HepG2 (cell line): Measurements from ENCODE around the gene SCRN3. TPM values are rescaled to one million over a fixed set of nuclear protein-coding genes. Genes with fewer than 3 reads are reported as not detected.

Source experiments
- ATAC-seq: fragments of 200-7000 bp; cut with Tn5 transposase; 3 replicates; pipeline ENCODE4 v1.9.1; 2020; ENCODE audit warnings: mild to moderate bottlenecking, moderate library complexity
- BruUV-seq: library from RNA; stranded (reverse); fragments of 400-500 nt; replicated peaks from 2 replicates; lab custom pipeline; 2021; lab: Mats Ljungman, UMichigan
- CTCF ChIA-PET: fragments of 300-600 bp; formaldehyde crosslinking; extraction: SDS; loops from one replicate; lab custom pipeline; 2021; ENCODE audit warnings: low total read pairs, inconsistent platforms, low intra/inter-chr PET ratio; lab: Yijun Ruan, JAX
- POLR2A ChIA-PET: fragments of 350-600 bp; sonication (Branson Sonifier 250); formaldehyde crosslinking; loops from one replicate; lab custom pipeline; 2020; ENCODE audit warnings: antibody characterized with exemption, inconsistent platforms; lab: Yijun Ruan, JAX
- DNase-seq: peaks from one replicate; pipeline ENCODE4 v3.0.0-alpha.2; 2015; ENCODE audit warnings: low spot score
- FAIRE-seq: peaks from 3 replicates; lab custom pipeline; 2011; peaks lifted over from hg19 to GRCh38; lab: Jason Lieb, UNC
- H2AFZ ChIP-seq: one replicate; pipeline ENCODE4 v1.6.1; 2011; ENCODE audit warnings: low read length, inconsistent platforms
- H3K27ac ChIP-seq: fragments of 300-600 bp; 3 replicates; pipeline ENCODE4 v1.8.0; 2011; ENCODE audit warnings: mixed run types, mild to moderate bottlenecking, mixed read lengths, low read length, inconsistent platforms; ENCODE audit not compliant: insufficient read depth; ENCODE audit errors: extremely low read length
- H3K27me3 ChIP-seq, 2 experiments: fragments of 200-600 bp in 1 of 2; 2 replicates in 1 of 2; 3 replicates in 1 of 2; pipeline versions ENCODE4 v1.6.0 to v1.8.0; 2011; ENCODE audit warnings: low read length in 2 of 2, mild to moderate bottlenecking in 2 of 2, moderate library complexity in 2 of 2, inconsistent platforms in 1 of 2; ENCODE audit not compliant: insufficient read depth in 2 of 2, control insufficient read depth in 1 of 2
- H3K36me3 ChIP-seq, 2 experiments: fragments of 200-600 bp in 1 of 2; replicated peaks in 1 of 2; 2 replicates in 1 of 2; 3 replicates in 1 of 2; pipeline versions ENCODE4 v1.5.1 to v1.8.0; 2011; ENCODE audit warnings: low read length in 2 of 2, inconsistent platforms in 1 of 2; ENCODE audit not compliant: insufficient read depth in 2 of 2, control insufficient read depth in 1 of 2
- H3K4me1 ChIP-seq: 2 replicates; pipeline ENCODE4 v1.5.1; 2012; ENCODE audit warnings: low read length, inconsistent platforms; ENCODE audit not compliant: insufficient read depth
- H3K4me2 ChIP-seq: 2 replicates; pipeline ENCODE4 v1.6.0; 2011; ENCODE audit warnings: low read depth, low read length, inconsistent platforms
- H3K4me3 ChIP-seq, 3 experiments: fragments of 200-600 bp in 1 of 3; sonication (generic), shearing (Covaris generic) in 1 of 3; replicated peaks in 1 of 3; 2 replicates each; pipeline ENCODE4 v1.5.1; 2011 to 2016; ENCODE audit warnings: low read length in 3 of 3, inconsistent platforms in 2 of 3, low read depth in 2 of 3, mild to moderate bottlenecking in 2 of 3, control low read depth in 1 of 3, mixed read lengths in 1 of 3; ENCODE audit not compliant: insufficient read depth in 1 of 3
- H3K79me2 ChIP-seq: one replicate; pipeline ENCODE4 v1.6.1; 2011; ENCODE audit warnings: low read length, inconsistent platforms; ENCODE audit not compliant: insufficient read depth
- H3K9ac ChIP-seq: 2 replicates; pipeline ENCODE4 v1.6.0; 2011; ENCODE audit warnings: mild to moderate bottlenecking, low read depth, low read length, inconsistent platforms; ENCODE audit not compliant: insufficient read depth
- H3K9me3 ChIP-seq: 2 replicates; pipeline ENCODE4 v1.5.1; 2012; ENCODE audit warnings: mild to moderate bottlenecking, low read length
- H4K20me1 ChIP-seq: 2 replicates; pipeline ENCODE4 v1.6.0; 2011; ENCODE audit warnings: inconsistent platforms, mild to moderate bottlenecking, low read length, moderate library complexity; ENCODE audit not compliant: insufficient read depth
- FOXC1 ChIP-seq: sonication (generic); formaldehyde crosslinking; IDR thresholded peaks from 2 replicates; pipeline ENCODE4 v1.8.0; 2022; ENCODE audit warnings: mild to moderate bottlenecking, missing genetic modification reagents, borderline replicate concordance
- GTF3A ChIP-seq: sonication (generic); formaldehyde crosslinking; conservative IDR thresholded peaks from 2 replicates; pipeline ENCODE4 v1.4.0; 2020; ENCODE audit warnings: mild to moderate bottlenecking, missing genetic modification reagents
- IKZF5 ChIP-seq: IDR thresholded peaks from 2 replicates; pipeline ENCODE4 v1.6.1; 2018; ENCODE audit warnings: missing genetic modification reagents, mild to moderate bottlenecking, missing compliant biosample characterization
- NR2C2 ChIP-seq: sonication (generic); formaldehyde crosslinking; IDR thresholded peaks from 2 replicates; pipeline ENCODE4 v1.4.0; 2020; ENCODE audit warnings: missing genetic modification reagents, mild to moderate bottlenecking, moderate library complexity, borderline replicate concordance
- SMYD3 ChIP-seq: sonication (generic); formaldehyde crosslinking; IDR thresholded peaks from 2 replicates; pipeline ENCODE4 v1.8.1; 2023; ENCODE audit warnings: mild to moderate bottlenecking, missing genetic modification reagents
- SP4 ChIP-seq: sonication (generic); formaldehyde crosslinking; IDR thresholded peaks from 2 replicates; pipeline ENCODE4 v1.8.1; 2023; ENCODE audit warnings: mild to moderate bottlenecking, missing genetic modification reagents
- TFE3 ChIP-seq: IDR thresholded peaks from 2 replicates; pipeline ENCODE4 v1.6.1; 2016
- ZFP41 ChIP-seq: sonication (generic); formaldehyde crosslinking; IDR thresholded peaks from 2 replicates; pipeline ENCODE4 v1.4.0; 2020; ENCODE audit warnings: mild to moderate bottlenecking, missing genetic modification reagents, borderline replicate concordance
- ZNF709 ChIP-seq: sonication (generic); formaldehyde crosslinking; IDR thresholded peaks from 2 replicates; pipeline ENCODE4 v1.5.0; 2020; ENCODE audit warnings: mild to moderate bottlenecking, missing genetic modification reagents
- WGBS: methylation state at CpG from one replicate; pipeline ENCODE4 v1.1.6; 2017; ENCODE audit warnings: low lambda C conversion rate; 5-methylcytosine and 5-hydroxymethylcytosine counted together
- in situ Hi-C: cut with HindIII; loops from 2 replicates; pipeline ENCODE4 v1.10.0; 2017; ENCODE audit warnings: low pct_unique_long_range_greater_than_20kb; ENCODE audit not compliant: extremely low pct_ligation_motif_present
- intact Hi-C: fragments of 100-400 bp; cut with micrococcal nuclease; formaldehyde crosslinking; loops from one replicate; pipeline ENCODE4 v1.10.0; 2022; ENCODE audit not compliant: unreplicated experiment
- polyA plus RNA-seq, 8 experiments: library from polyadenylated mRNA; depleted of rRNA in 3 of 8; stranded (reverse) in 7 of 8; unstranded in 1 of 8; fragments of >200 nt; fragmentation: Illumina TruSeq in 4 of 8; extraction: Trizol in 4 of 8; gene quantifications; 2 replicates each; pipeline versions ENCODE4 v1.2.1 to v1.2.3, GENCODE V29; 2011 to 2016; ENCODE audit warnings: low read depth in 4 of 8, missing spikeins in 1 of 8, mixed read lengths in 1 of 8; ENCODE audit not compliant: insufficient read depth in 1 of 8
- total RNA-seq, 5 experiments: library from RNA; depleted of rRNA; stranded (reverse); fragments of >200 nt; fragmentation: Illumina TruSeq; extraction: Trizol; gene quantifications; 2 replicates each; pipeline ENCODE4 v1.2.3, GENCODE V29; 2016; ENCODE audit warnings: low read depth in 1 of 5
- TF ChIP-seq, protein P1 (sequence below): sonication (generic); formaldehyde crosslinking; IDR thresholded peaks from 2 replicates; pipeline ENCODE4 v1.8.1; 2023; ENCODE audit warnings: mild to moderate bottlenecking, missing genetic modification reagents, borderline replicate concordance

SCRN3 gene
- total and polyA plus RNA-seq, 2 of the 13 experiments (the other 11 are each of a cell fraction or from before 2014, with no cell fraction given), result 6.6 to 11.3 TPM

GRCh38 chr2:174431902-174432301, 36.4 kb downstream of the SCRN3 start:
- Histone ChIP-seq H3K36me3 (no peaks in the 10 kb centered on the region), H3K4me1 (peaks cover 20% of the 10 kb centered on the region), H3K79me2 (no peaks in the 10 kb centered on the region), H3K9ac (no peak overlapping the region), H3K4me3 (no peak overlapping the region), H3K27ac (no peak overlapping the region), H3K9me3 (no peaks in the 10 kb centered on the region), H2AFZ (no peak overlapping the region), H3K27me3 (no peaks in the 10 kb centered on the region), H3K4me2 (no peak overlapping the region), H4K20me1 (no peaks in the 10 kb centered on the region)
- ChIA-PET POLR2A (no interaction called here), CTCF (no interaction called here)
- FAIRE-seq (no peak), DNase-seq (no peak), ATAC-seq (no peak)
- in situ Hi-C loops, result no loop called here
- WGBS, result 96% methylated on average over 1 of the region's 1 CpG
- intact Hi-C loops, result no loop called here
- no TSS peak for BruUV-seq
- TF ChIP-seq ZFP41 (CRISPR knock-in tag) (no peak), TFE3 (CRISPR knock-in tag) (no peak), SMYD3 (CRISPR knock-in tag) (no peak), GTF3A (no peak), NR2C2 (CRISPR knock-in tag) (no peak), IKZF5 (CRISPR knock-in tag) (no peak), ZNF709 (CRISPR knock-in tag) (no peak), SP4 (CRISPR knock-in tag) (no peak), FOXC1 (no peak)
- TF ChIP-seq, protein P1, sequence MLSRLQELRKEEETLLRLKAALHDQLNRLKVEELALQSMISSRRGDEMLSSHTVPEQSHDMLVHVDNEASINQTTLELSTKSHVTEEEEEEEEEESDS (CRISPR knock-in tag), result no peak
